Mononuclear cell (primary cell): ENCODE data around the gene RAB38. TPM values are rescaled to one million over a fixed set of nuclear protein-coding genes. Genes with fewer than 3 reads are reported as not detected.

Experiments
- H3K27me3 ChIP-seq: 2 replicates; pipeline ENCODE4 v1.6.0; 2011; ENCODE audit warnings: low read length, control low read depth; ENCODE audit not compliant: insufficient read depth
- H3K4me1 ChIP-seq: 2 replicates; pipeline ENCODE4 v1.5.1; 2011; ENCODE audit warnings: mild to moderate bottlenecking, low read length, control low read depth; ENCODE audit not compliant: insufficient read depth
- H3K4me3 ChIP-seq: 2 replicates; pipeline ENCODE4 v1.5.1; 2011; ENCODE audit warnings: mild to moderate bottlenecking, low read length, moderate library complexity
- H3K9me3 ChIP-seq: 2 replicates; pipeline ENCODE4 v1.5.1; 2011; ENCODE audit warnings: low read depth, mild to moderate bottlenecking, control low read depth, low read length
- total RNA-seq: library from RNA; depleted of rRNA; stranded (reverse); fragments of >200 nt; gene quantifications from one replicate; pipeline ENCODE4 v1.2.3, GENCODE V29; 2012

Gene RAB38
- total RNA-seq, 1 donor, result 1.3 TPM

- no peaks in the 10 kb centered on the region for H3K9me3 ChIP-seq
- H3K4me1 ChIP-seq, result peaks cover 5% of the 10 kb centered on the region
- no peaks in the 10 kb centered on the region for H3K27me3 ChIP-seq
- H3K4me3 ChIP-seq, result no peak overlapping the region
Measured at GRCh38 chr11:88179971-88180629, 4.9 kb upstream of the RAB38 start.

GRCh38 chr11:88179141-88179540, 3.9 kb upstream of the RAB38 start:
- H3K9me3 ChIP-seq, result no peaks in the 10 kb centered on the region
- H3K27me3 ChIP-seq, result no peaks in the 10 kb centered on the region
- no peak overlapping the region for H3K4me3 ChIP-seq
- peaks cover 13% of the 10 kb centered on the region for H3K4me1 ChIP-seq

DNA sequence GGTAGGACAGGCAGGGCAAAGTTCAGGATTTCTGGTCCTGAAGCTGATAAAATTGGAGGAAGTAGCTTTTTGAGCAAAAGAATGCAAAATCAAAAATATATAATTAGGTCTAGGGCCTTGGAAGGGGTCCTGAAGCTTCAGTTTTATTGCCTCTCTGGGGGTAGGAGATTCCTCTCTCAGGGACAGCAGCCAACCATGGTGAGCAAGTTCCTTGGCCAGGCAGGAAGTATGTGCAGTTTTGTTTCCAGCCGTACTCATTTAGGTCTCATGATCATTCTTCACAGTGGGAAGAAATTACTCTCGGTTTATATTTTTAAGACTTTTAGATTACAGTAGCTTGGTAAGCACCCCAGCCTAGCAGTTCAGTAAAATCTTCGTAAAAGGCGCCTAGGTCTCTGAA, 2.9 kb upstream of the RAB38 start:
- Histone ChIP-seq H3K9me3 (no peaks in the 10 kb centered on the region), H3K4me3 (no peak overlapping the region), H3K27me3 (no peaks in the 10 kb centered on the region), H3K4me1 (peaks cover 13% of the 10 kb centered on the region)

- Histone ChIP-seq H3K9me3 (no peaks in the 10 kb centered on the region), H3K4me1 (peaks cover 13% of the 10 kb centered on the region), H3K27me3 (no peaks in the 10 kb centered on the region), H3K4me3 (no peak overlapping the region)
Measured at GRCh38 chr11:88175569-88176075, 379 bp upstream of the RAB38 start.

GRCh38 chr11:88173956-88174355, 1.3 kb downstream of the RAB38 start:
- H3K4me3 ChIP-seq, result no peak overlapping the region

GRCh38 chr11:88171982-88172381, 3.3 kb downstream of the RAB38 start:
- no peak overlapping the region for H3K4me3 ChIP-seq
- H3K9me3 ChIP-seq, result no peaks in the 10 kb centered on the region
- H3K27me3 ChIP-seq, result no peaks in the 10 kb centered on the region
- peaks cover 13% of the 10 kb centered on the region for H3K4me1 ChIP-seq

More at GRCh38 chr11:88173956-88174355, 1.3 kb downstream of the RAB38 start:
- Histone ChIP-seq H3K4me1 (peaks cover 13% of the 10 kb centered on the region), H3K9me3 (no peaks in the 10 kb centered on the region), H3K27me3 (no peaks in the 10 kb centered on the region)

GRCh38 chr11:88170673-88171072, 4.6 kb downstream of the RAB38 start:
- H3K9me3 ChIP-seq, result no peaks in the 10 kb centered on the region
- H3K4me3 ChIP-seq, result no peak overlapping the region
- H3K4me1 ChIP-seq, result peaks cover 11% of the 10 kb centered on the region
- no peaks in the 10 kb centered on the region for H3K27me3 ChIP-seq

- no peaks in the 10 kb centered on the region for H3K27me3 ChIP-seq
- no peak overlapping the region for H3K4me3 ChIP-seq
- peaks cover 6% of the 10 kb centered on the region for H3K4me1 ChIP-seq
- H3K9me3 ChIP-seq, result no peaks in the 10 kb centered on the region
Measured at GRCh38 chr11:88169881-88170280, 5.4 kb downstream of the RAB38 start.

DNA sequence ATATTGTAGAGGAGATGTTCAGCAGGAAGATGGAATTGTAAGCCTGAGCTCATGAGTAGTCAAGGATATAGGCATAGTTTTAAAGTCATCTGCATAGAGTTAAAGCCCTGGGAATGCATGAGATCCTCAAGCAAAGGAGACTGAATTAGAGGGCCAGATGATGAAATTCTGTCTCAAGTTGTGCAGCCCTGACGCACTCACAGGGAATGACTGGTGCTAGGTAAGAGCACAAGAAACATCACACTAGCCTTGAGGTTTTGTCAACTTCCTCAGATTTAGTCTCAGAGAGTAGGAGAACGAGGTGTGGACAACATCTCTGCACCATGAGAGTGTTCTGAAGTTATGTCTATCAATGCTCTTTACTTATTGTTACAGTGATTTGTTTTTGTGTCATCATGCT, 5.8 kb downstream of the RAB38 start:
- H3K9me3 ChIP-seq, result no peaks in the 10 kb centered on the region
- peaks cover 2% of the 10 kb centered on the region for H3K4me1 ChIP-seq
- no peaks in the 10 kb centered on the region for H3K27me3 ChIP-seq
- H3K4me3 ChIP-seq, result no peak overlapping the region

DNA sequence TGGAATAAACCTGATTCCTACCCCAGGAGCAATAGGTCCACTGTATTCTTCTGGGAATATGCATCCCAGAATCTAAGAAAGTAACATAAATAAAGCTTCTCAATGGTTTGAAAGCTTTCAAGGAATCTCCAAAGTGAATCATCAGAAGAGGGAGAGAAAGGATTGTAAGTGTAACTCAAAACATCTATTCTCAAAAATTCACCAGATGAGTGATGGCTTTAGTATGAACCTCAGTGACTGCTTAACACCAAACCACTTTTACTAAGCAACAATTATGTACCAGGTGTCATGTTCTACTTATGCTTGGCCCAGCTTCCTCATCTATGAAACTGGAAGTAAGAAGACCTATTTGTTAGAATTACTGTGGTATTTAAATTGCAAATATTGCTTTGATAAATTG, 7.4 kb downstream of the RAB38 start:
- Histone ChIP-seq H3K9me3 (no peaks in the 10 kb centered on the region), H3K27me3 (no peaks in the 10 kb centered on the region), H3K4me1 (no peaks in the 10 kb centered on the region), H3K4me3 (no peak overlapping the region)

DNA sequence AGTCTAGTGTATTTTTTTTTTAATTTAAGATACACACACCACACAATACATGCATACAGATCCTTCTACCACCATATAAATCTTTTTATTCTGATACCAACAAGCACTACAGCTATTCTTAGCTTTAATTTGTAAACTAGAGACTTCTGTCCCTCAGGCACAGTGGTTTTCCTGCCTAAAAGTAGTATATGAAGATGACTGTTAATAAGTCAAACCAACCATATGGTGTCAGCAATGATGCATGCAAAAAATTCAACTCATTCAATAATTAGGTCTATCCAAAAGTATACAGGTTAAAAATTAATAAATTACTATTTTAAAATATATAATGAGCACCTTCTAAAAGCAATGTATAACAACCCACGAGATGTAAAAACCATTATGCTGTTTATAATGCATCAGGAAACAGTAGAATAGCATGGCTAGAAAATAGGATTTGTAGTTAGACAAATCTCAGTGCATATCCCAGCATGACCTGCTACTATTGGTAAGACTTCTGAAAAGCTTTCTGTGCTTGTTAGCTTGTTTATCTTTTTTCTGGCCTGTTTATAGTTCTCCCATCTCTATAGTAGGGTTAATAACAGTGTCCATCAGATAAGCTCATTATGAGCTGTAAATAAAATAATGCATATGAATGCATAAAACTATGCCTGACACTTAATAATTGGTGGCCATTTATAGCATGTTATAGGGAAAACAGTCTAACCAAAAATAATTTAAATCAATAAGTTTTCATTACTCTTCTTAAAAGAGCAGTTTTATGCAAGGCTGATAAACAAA, 10.2 kb downstream of the RAB38 start:
- Histone ChIP-seq H3K4me1 (no peaks in the 10 kb centered on the region), H3K4me3 (no peak overlapping the region)

GRCh38 chr11:88164320-88164719, 10.9 kb downstream of the RAB38 start:
- Histone ChIP-seq H3K4me3 (no peak overlapping the region), H3K4me1 (no peaks in the 10 kb centered on the region), H3K27me3 (no peaks in the 10 kb centered on the region), H3K9me3 (no peaks in the 10 kb centered on the region)

More for the DNA sequence above, 10.2 kb downstream of the RAB38 start:
- Histone ChIP-seq H3K9me3 (no peaks in the 10 kb centered on the region), H3K27me3 (no peaks in the 10 kb centered on the region)

DNA sequence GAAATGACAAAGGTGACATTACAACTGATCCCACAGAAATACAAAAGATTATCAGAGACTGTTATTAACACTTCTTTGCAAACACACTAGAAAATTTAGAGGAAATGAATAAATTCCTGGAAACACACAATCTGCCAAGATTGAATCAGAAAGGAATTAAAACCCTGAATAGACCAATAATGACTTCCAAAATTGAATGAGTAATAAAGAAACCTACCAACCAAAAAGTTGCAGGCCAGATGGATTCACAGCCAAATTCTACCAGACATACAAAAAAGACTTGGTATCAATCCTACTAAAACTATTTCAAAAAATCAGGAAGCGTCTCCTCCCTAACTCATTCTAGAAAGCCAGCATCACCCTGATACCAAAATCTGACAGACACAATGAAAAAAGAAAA, 17.2 kb downstream of the RAB38 start:
- no peaks in the 10 kb centered on the region for H3K9me3 ChIP-seq
- no peak overlapping the region for H3K4me3 ChIP-seq
- no peaks in the 10 kb centered on the region for H3K27me3 ChIP-seq
- no peaks in the 10 kb centered on the region for H3K4me1 ChIP-seq

DNA sequence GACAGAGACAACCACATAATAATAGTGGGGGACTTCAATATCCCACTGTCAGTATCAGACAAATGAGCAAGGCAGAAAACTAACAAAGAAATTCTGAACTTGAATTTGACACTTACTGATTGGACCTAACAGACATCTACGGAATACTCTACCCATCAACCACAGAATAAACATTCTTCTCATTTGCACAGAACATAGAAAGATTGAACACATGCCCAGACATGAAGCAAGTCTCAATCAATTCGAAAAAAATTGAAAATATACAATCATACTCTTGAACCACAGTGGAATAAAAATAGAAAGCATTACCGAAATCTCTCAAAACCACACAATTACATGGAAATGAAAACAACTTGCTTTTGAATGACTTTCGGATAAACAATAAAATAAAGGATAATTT, 17.9 kb downstream of the RAB38 start:
- H3K9me3 ChIP-seq, result no peaks in the 10 kb centered on the region
- H3K4me3 ChIP-seq, result no peak overlapping the region
- no peaks in the 10 kb centered on the region for H3K27me3 ChIP-seq
- H3K4me1 ChIP-seq, result no peaks in the 10 kb centered on the region

- Histone ChIP-seq H3K27me3 (no peaks in the 10 kb centered on the region), H3K4me1 (no peaks in the 10 kb centered on the region), H3K4me3 (no peak overlapping the region), H3K9me3 (no peaks in the 10 kb centered on the region)
Measured at GRCh38 chr11:88152381-88152780, 22.9 kb downstream of the RAB38 start.
